ENCODE results near the gene DDX24. TPM values are rescaled to one million over a fixed set of nuclear protein-coding genes. Genes with fewer than 3 reads are reported as not detected.

The DDX24 gene
- total and polyA plus RNA-seq, 2 of the 8 experiments (the other 6 are each of a cell fraction or from before 2014, with no cell fraction given) = 89.0 to 201 TPM

DNA sequence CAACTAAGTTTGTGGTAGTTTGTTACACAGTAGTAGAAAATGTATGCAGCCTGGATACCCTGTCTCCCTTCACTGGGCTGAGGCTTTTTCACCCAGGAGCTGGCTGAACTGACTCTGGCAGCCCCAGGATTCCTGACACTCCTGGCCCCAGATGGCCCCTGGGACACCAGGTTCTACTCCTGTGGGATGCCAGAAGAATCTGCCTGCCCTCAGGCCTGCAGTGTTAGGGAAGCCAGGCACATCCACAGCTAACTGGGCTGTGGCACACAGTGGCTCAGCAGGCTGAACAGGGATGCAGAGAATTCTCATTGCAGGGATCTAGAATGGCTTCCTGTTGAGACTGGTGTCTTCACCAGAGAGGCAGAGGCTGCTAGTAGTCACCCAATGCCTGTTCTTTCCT is 38.1 kb upstream of the DDX24 start:
- Histone ChIP-seq H3K23ac (ENCODE audit: insufficient read length) (no peak overlapping the region), H3K4me2 (ENCODE audit: insufficient read depth in 1 of 2, low read depth in 2 of 2, low read length in 2 of 2) (no peak overlapping the region), H4K20me1 (replicated peaks in 1 of 2; ENCODE audit: control insufficient read depth in 1 of 2, insufficient read depth in 2 of 2, low read length in 2 of 2) (no peaks in the 10 kb centered on the region), H3K23me2 (ENCODE audit: low read depth, low read length) (no peaks in the 10 kb centered on the region), H3K4me3 (ENCODE audit: extremely low read depth in 1 of 4, insufficient read depth in 2 of 4, low read depth in 3 of 4, low read length in 4 of 4) (no peak overlapping the region), H3K18ac (ENCODE audit: extremely low read depth, low read length) (no peak overlapping the region), H4K8ac (ENCODE audit: extremely low read depth, insufficient read depth, low read length) (no peak overlapping the region; the same call in 1 of the 2 replicates), H3K27ac (ENCODE audit: low read depth, low read length) (no peak overlapping the region), H3K27me3 (replicated peaks in 1 of 4; ENCODE audit: control insufficient read depth in 3 of 4, extremely low read depth in 1 of 4, insufficient read depth in 3 of 4, low read length in 3 of 4) (peaks cover 0 to 2% (median 0%) of the 10 kb centered on the region in 4 experiments; a peak in 2 of 7 replicates), H3K79me1 (ENCODE audit: low read depth, low read length) (no peaks in the 10 kb centered on the region), H3K4ac (replicated peaks; ENCODE audit: insufficient read length, low read depth, low read length) (no peak overlapping the region), H3K9me3 (ENCODE audit: insufficient read depth in 2 of 2, low read depth in 1 of 2, low read length in 1 of 2) (peaks cover 2 to 7% of the 10 kb centered on the region in 2 experiments; a peak in 1 of 4 replicates), H2BK120ac (replicated peaks; ENCODE audit: low read depth, low read length) (no peak overlapping the region), H2BK15ac (ENCODE audit: low read length) (no peak overlapping the region), H3K4me1 (replicated peaks in 1 of 4; ENCODE audit: control insufficient read depth in 3 of 4, insufficient read depth in 4 of 4, low read length in 3 of 4) (no peaks in the 10 kb centered on the region), H3K14ac (ENCODE audit: insufficient read length) (no peak overlapping the region), H2BK12ac (ENCODE audit: low read depth, low read length) (no peak overlapping the region), H2BK5ac (ENCODE audit: low read depth, low read length) (no peak overlapping the region), H2BK20ac (ENCODE audit: low read length) (no peak overlapping the region), H4K91ac (replicated peaks; ENCODE audit: insufficient read length, low read length) (no peak overlapping the region), H3K79me2 (ENCODE audit: control insufficient read depth in 1 of 2, insufficient read depth in 2 of 2, low read length in 2 of 2) (no peaks in the 10 kb centered on the region), H2AFZ (ENCODE audit: low read length) (no peak overlapping the region), H2AK5ac (ENCODE audit: low read depth, low read length) (no peak overlapping the region), H4K5ac (ENCODE audit: insufficient read length, low read depth, low read length) (no peak overlapping the region), H3K56ac (replicated peaks; ENCODE audit: insufficient read length, low read depth, low read length) (no peak overlapping the region), H3K36me3 (ENCODE audit: control insufficient read depth in 2 of 4, insufficient read depth in 4 of 4, low read length in 3 of 4) (no peaks in the 10 kb centered on the region), H3K9ac (replicated peaks in 1 of 4; ENCODE audit: extremely low read depth in 1 of 4, low read depth in 3 of 4, low read length in 3 of 4) (no peak overlapping the region)
- ChIA-PET CTCF (ENCODE audit: partially characterized antibody) (no interaction called here), POLR2A (ENCODE audit: partially characterized antibody) (no interaction called here)
- DNase-seq (ENCODE audit: low read depth in 1 of 2, low spot score in 2 of 2) (no peak), FAIRE-seq (no peak)
- TF ChIP-seq, protein P1, sequence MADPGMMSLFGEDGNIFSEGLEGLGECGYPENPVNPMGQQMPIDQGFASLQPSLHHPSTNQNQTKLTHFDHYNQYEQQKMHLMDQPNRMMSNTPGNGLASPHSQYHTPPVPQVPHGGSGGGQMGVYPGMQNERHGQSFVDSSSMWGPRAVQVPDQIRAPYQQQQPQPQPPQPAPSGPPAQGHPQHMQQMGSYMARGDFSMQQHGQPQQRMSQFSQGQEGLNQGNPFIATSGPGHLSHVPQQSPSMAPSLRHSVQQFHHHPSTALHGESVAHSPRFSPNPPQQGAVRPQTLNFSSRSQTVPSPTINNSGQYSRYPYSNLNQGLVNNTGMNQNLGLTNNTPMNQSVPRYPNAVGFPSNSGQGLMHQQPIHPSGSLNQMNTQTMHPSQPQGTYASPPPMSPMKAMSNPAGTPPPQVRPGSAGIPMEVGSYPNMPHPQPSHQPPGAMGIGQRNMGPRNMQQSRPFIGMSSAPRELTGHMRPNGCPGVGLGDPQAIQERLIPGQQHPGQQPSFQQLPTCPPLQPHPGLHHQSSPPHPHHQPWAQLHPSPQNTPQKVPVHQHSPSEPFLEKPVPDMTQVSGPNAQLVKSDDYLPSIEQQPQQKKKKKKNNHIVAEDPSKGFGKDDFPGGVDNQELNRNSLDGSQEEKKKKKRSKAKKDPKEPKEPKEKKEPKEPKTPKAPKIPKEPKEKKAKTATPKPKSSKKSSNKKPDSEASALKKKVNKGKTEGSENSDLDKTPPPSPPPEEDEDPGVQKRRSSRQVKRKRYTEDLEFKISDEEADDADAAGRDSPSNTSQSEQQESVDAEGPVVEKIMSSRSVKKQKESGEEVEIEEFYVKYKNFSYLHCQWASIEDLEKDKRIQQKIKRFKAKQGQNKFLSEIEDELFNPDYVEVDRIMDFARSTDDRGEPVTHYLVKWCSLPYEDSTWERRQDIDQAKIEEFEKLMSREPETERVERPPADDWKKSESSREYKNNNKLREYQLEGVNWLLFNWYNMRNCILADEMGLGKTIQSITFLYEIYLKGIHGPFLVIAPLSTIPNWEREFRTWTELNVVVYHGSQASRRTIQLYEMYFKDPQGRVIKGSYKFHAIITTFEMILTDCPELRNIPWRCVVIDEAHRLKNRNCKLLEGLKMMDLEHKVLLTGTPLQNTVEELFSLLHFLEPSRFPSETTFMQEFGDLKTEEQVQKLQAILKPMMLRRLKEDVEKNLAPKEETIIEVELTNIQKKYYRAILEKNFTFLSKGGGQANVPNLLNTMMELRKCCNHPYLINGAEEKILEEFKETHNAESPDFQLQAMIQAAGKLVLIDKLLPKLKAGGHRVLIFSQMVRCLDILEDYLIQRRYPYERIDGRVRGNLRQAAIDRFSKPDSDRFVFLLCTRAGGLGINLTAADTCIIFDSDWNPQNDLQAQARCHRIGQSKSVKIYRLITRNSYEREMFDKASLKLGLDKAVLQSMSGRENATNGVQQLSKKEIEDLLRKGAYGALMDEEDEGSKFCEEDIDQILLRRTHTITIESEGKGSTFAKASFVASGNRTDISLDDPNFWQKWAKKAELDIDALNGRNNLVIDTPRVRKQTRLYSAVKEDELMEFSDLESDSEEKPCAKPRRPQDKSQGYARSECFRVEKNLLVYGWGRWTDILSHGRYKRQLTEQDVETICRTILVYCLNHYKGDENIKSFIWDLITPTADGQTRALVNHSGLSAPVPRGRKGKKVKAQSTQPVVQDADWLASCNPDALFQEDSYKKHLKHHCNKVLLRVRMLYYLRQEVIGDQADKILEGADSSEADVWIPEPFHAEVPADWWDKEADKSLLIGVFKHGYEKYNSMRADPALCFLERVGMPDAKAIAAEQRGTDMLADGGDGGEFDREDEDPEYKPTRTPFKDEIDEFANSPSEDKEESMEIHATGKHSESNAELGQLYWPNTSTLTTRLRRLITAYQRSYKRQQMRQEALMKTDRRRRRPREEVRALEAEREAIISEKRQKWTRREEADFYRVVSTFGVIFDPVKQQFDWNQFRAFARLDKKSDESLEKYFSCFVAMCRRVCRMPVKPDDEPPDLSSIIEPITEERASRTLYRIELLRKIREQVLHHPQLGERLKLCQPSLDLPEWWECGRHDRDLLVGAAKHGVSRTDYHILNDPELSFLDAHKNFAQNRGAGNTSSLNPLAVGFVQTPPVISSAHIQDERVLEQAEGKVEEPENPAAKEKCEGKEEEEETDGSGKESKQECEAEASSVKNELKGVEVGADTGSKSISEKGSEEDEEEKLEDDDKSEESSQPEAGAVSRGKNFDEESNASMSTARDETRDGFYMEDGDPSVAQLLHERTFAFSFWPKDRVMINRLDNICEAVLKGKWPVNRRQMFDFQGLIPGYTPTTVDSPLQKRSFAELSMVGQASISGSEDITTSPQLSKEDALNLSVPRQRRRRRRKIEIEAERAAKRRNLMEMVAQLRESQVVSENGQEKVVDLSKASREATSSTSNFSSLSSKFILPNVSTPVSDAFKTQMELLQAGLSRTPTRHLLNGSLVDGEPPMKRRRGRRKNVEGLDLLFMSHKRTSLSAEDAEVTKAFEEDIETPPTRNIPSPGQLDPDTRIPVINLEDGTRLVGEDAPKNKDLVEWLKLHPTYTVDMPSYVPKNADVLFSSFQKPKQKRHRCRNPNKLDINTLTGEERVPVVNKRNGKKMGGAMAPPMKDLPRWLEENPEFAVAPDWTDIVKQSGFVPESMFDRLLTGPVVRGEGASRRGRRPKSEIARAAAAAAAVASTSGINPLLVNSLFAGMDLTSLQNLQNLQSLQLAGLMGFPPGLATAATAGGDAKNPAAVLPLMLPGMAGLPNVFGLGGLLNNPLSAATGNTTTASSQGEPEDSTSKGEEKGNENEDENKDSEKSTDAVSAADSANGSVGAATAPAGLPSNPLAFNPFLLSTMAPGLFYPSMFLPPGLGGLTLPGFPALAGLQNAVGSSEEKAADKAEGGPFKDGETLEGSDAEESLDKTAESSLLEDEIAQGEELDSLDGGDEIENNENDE (IDR thresholded peaks at IDR 0.05; ENCODE audit: insufficient replicate concordance, low read length) = no peak
- TF ChIP-seq SP1 (IDR thresholded peaks at IDR 0.05; ENCODE audit: low read depth, low read length) = no peak
